HCT116 (cell line): ENCODE results near the gene SKIC8. TPM values are rescaled to one million over a fixed set of nuclear protein-coding genes. Genes with fewer than 3 reads are reported as not detected.

Experiments used
- ATAC-seq: fragments of 200-7000 bp; cut with Tn5 transposase; 2 replicates; pipeline ENCODE4 v1.9.1; 2020; ENCODE audit warnings: mild to moderate bottlenecking, moderate library complexity
- BruUV-seq: library from RNA; stranded (reverse); fragments of 400-500 nt; replicated peaks from 2 replicates; lab custom pipeline; 2021; lab: Mats Ljungman, UMichigan
- CTCF ChIA-PET: fragments of 300-600 bp; sonication (Branson Sonifier 250); formaldehyde crosslinking; loops from one replicate; lab custom pipeline; 2021; ENCODE audit warnings: antibody characterized with exemption; lab: Charles Lee
- POLR2A ChIA-PET: fragments of 300-600, 350-600 bp; sonication (Branson Sonifier 250); formaldehyde crosslinking; loops from one replicate; lab custom pipeline; 2021; ENCODE audit warnings: antibody characterized with exemption; lab: Charles Lee
- RAD21 ChIA-PET, 2 experiments: fragments of 300-600 bp; sonication (Branson Sonifier 250); formaldehyde crosslinking; loops; one replicate each; lab custom pipeline; 2023; ENCODE audit warnings: low total read pairs in 2 of 2; ENCODE audit not compliant: uncharacterized antibody in 2 of 2, unreplicated experiment in 2 of 2, low non-redundant PET in 1 of 2; lab: Charles Lee
- DNase-seq: peaks from one replicate; pipeline ENCODE4 v3.0.0-alpha.2; 2010; ENCODE audit warnings: low read depth, low spot score
- H2AFZ ChIP-seq: fragments of 200-600 bp; shearing (Covaris generic), sonication (generic); 2 replicates; pipeline ENCODE4 v1.6.1; 2017; ENCODE audit warnings: low read depth, mixed run types, mixed read lengths, antibody characterized with exemption, low read length; ENCODE audit not compliant: poor library complexity, severe bottlenecking
- H3K27ac ChIP-seq: 2 replicates; pipeline ENCODE4 v1.5.1; 2012; ENCODE audit warnings: low read depth, low read length
- H3K27me3 ChIP-seq: fragments of 200-600 bp; sonication (generic); 2 replicates; pipeline ENCODE4 v1.6.1; 2016; ENCODE audit warnings: mixed run types, low read length, mixed read lengths; ENCODE audit not compliant: insufficient read depth
- H3K36me3 ChIP-seq, 2 experiments: fragments of 200-500 bp in 1 of 2; fragments of 200-600 bp in 1 of 2; sonication (Bioruptor generic) in 1 of 2; sonication (generic) in 1 of 2; 2 replicates each; pipeline versions ENCODE4 v1.5.1 to v1.6.1; 2014 to 2016; ENCODE audit warnings: low read length in 2 of 2, inconsistent platforms in 1 of 2, mixed read lengths in 1 of 2, mixed run types in 1 of 2; ENCODE audit not compliant: insufficient read depth in 2 of 2, control insufficient read depth in 1 of 2
- H3K4me1 ChIP-seq, 2 experiments: fragments of 200-600 bp in 1 of 2; sonication (generic) in 1 of 2; 2 replicates each; pipeline versions ENCODE4 v1.5.1 to v1.6.1; 2012 to 2017; ENCODE audit warnings: low read length in 2 of 2, inconsistent platforms in 1 of 2, mild to moderate bottlenecking in 1 of 2, mixed read lengths in 1 of 2, mixed run types in 1 of 2, moderate library complexity in 1 of 2; ENCODE audit not compliant: insufficient read depth in 2 of 2, control insufficient read depth in 1 of 2
- H3K4me2 ChIP-seq: fragments of 200-600 bp; sonication (generic); 2 replicates; pipeline ENCODE4 v1.6.1; 2017; ENCODE audit warnings: mixed run types, low read length, mixed read lengths
- H3K4me3 ChIP-seq, 2 experiments: fragments of 200-600 bp in 1 of 2; sonication (generic) in 1 of 2; replicated peaks in 1 of 2; 2 replicates each; pipeline ENCODE4 v1.5.1; 2011 to 2016; ENCODE audit warnings: low read length in 2 of 2, control low read depth in 1 of 2, low read depth in 1 of 2, mild to moderate bottlenecking in 1 of 2, mixed read lengths in 1 of 2, mixed run types in 1 of 2
- H3K79me2 ChIP-seq: fragments of 200-600 bp; sonication (generic); 2 replicates; pipeline ENCODE4 v1.6.1; 2017; ENCODE audit warnings: mild to moderate bottlenecking, mixed run types, low read length, moderate library complexity, mixed read lengths; ENCODE audit not compliant: insufficient read depth
- H3K9ac ChIP-seq: fragments of 200-600 bp; sonication (generic); 2 replicates; pipeline ENCODE4 v1.6.1; 2016; ENCODE audit warnings: low read length, mixed read lengths
- H3K9me2 ChIP-seq: fragments of 200-600 bp; sonication (generic), shearing (Covaris generic); 2 replicates; pipeline ENCODE4 v1.6.1; 2017; ENCODE audit warnings: mixed run types, mild to moderate bottlenecking, moderate library complexity; ENCODE audit not compliant: insufficient read depth
- H3K9me3 ChIP-seq, 2 experiments: fragments of 200-500 bp in 1 of 2; fragments of 200-600 bp in 1 of 2; sonication (Bioruptor generic) in 1 of 2; sonication (generic) in 1 of 2; 2 replicates each; pipeline ENCODE4 v1.6.1; 2014 to 2017; ENCODE audit warnings: low read length in 2 of 2, mixed read lengths in 2 of 2, inconsistent platforms in 1 of 2, low read depth in 1 of 2, mild to moderate bottlenecking in 1 of 2, mixed run types in 1 of 2, moderate library complexity in 1 of 2; ENCODE audit not compliant: control insufficient read depth in 1 of 2, insufficient read depth in 1 of 2
- H4K20me1 ChIP-seq: fragments of 200-600 bp; sonication (generic), shearing (Covaris generic); 2 replicates; pipeline ENCODE4 v1.6.1; 2017; ENCODE audit warnings: mixed run types, mild to moderate bottlenecking, moderate library complexity; ENCODE audit not compliant: insufficient read depth
- ATF3 ChIP-seq: IDR thresholded peaks from 2 replicates; pipeline ENCODE4 v1.6.1; 2012
- CBX3 ChIP-seq: IDR thresholded peaks from 2 replicates; pipeline ENCODE4 v1.6.1; 2012; ENCODE audit warnings: low read depth
- CEBPB ChIP-seq: IDR thresholded peaks from 2 replicates; pipeline ENCODE4 v1.6.1; 2012; ENCODE audit warnings: low read depth
- CTCF ChIP-seq, 3 experiments: fragments of 200-600 bp in 1 of 3; sonication (generic) in 1 of 3; IDR thresholded peaks in 2 of 3; conservative IDR thresholded peaks in 1 of 3; 2 replicates each; pipeline ENCODE4 v1.5.1; 2012 to 2017; ENCODE audit warnings: low read depth in 2 of 3, low read length in 2 of 3, antibody characterized with exemption in 1 of 3, borderline replicate concordance in 1 of 3, control low read depth in 1 of 3, mild to moderate bottlenecking in 1 of 3, mixed read lengths in 1 of 3, mixed run types in 1 of 3, moderate library complexity in 1 of 3; ENCODE audit not compliant: insufficient read depth in 1 of 3
- ELF1 ChIP-seq: IDR thresholded peaks from 2 replicates; pipeline ENCODE4 v1.6.1; 2012; ENCODE audit warnings: low read depth, borderline replicate concordance
- EZH2 ChIP-seq: fragments of 200-600 bp; sonication (generic); IDR thresholded peaks from 2 replicates; pipeline ENCODE4 v1.6.1; 2017; ENCODE audit warnings: antibody characterized with exemption, mixed run types
- EZH2phosphoT487 ChIP-seq: fragments of 200-600 bp; IDR thresholded peaks from 2 replicates; pipeline ENCODE4 v1.6.1; 2018; ENCODE audit warnings: antibody characterized with exemption, borderline replicate concordance
- FOSL1 ChIP-seq: IDR thresholded peaks from 2 replicates; pipeline ENCODE4 v1.6.1; 2012; ENCODE audit warnings: low read depth
- JUND ChIP-seq: IDR thresholded peaks from 2 replicates; pipeline ENCODE4 v1.6.1; 2012
- POLR2A ChIP-seq: IDR thresholded peaks from 2 replicates; pipeline ENCODE4 v1.7.0; 2011; ENCODE audit warnings: borderline replicate concordance; ENCODE audit not compliant: insufficient read depth, insufficient read length; ENCODE audit errors: extremely low read depth
- POLR2AphosphoS5 ChIP-seq: IDR thresholded peaks from 2 replicates; pipeline ENCODE4 v1.6.1; 2011; ENCODE audit warnings: mild to moderate bottlenecking, low read depth, low read length, moderate library complexity
- SIN3A ChIP-seq: IDR thresholded peaks from 2 replicates; pipeline ENCODE4 v1.6.1; 2012; ENCODE audit warnings: low read depth
- YY1 ChIP-seq: IDR thresholded peaks from 2 replicates; pipeline ENCODE4 v1.6.1; 2011; ENCODE audit warnings: low read length, low read depth, moderate library complexity, mild to moderate bottlenecking; ENCODE audit not compliant: insufficient replicate concordance; ENCODE audit errors: extremely low read depth
- ZBTB33 ChIP-seq: IDR thresholded peaks from 2 replicates; pipeline ENCODE4 v1.6.1; 2011; ENCODE audit warnings: mild to moderate bottlenecking, low read length, moderate library complexity; ENCODE audit not compliant: insufficient replicate concordance; ENCODE audit errors: extremely low read depth
- ZFX ChIP-seq: fragments of 450-650 bp; IDR thresholded peaks from 2 replicates; pipeline ENCODE4 v1.6.1; 2017
- intact Hi-C: fragments of 100-400 bp; cut with micrococcal nuclease; formaldehyde crosslinking; loops from 2 replicates; pipeline ENCODE4 v1.10.0; 2022
- total RNA-seq: library from RNA; stranded (reverse); gene quantifications from one replicate; pipeline ENCODE4 v1.2.1, GENCODE V29; 2021; ENCODE audit not compliant: unreplicated experiment

The SKIC8 gene
- total RNA-seq, 1 experiment from 2014 or later: 57.1 TPM

- Histone ChIP-seq H2AFZ (no peak overlapping the region), H3K79me2 (no peaks in the 10 kb centered on the region), H3K27ac (no peak overlapping the region), H3K4me1 (no peaks in the 10 kb centered on the region), H3K27me3 (peaks cover 8% of the 10 kb centered on the region; the same call in 1 of the 2 replicates), H3K36me3 (no peaks in the 10 kb centered on the region), H3K4me3 (no peak overlapping the region), H3K9ac (no peak overlapping the region), H3K4me2 (no peak overlapping the region), H3K9me3 (no peaks in the 10 kb centered on the region), H4K20me1 (no peaks in the 10 kb centered on the region), H3K9me2 (no peaks in the 10 kb centered on the region)
- no TSS peak for BruUV-seq
- ChIA-PET RAD21 (no interaction called here), POLR2A (no interaction called here), CTCF (no interaction called here)
- no peak for TF ChIP-seq ZFX
- no peak for TF ChIP-seq POLR2A
- TF ChIP-seq ATF3: no peak
- TF ChIP-seq YY1: no peak
- no peak for TF ChIP-seq EZH2
- TF ChIP-seq POLR2AphosphoS5: no peak
- TF ChIP-seq CEBPB: no peak
- no peak for TF ChIP-seq ZBTB33
- TF ChIP-seq FOSL1: no peak
- no peak for TF ChIP-seq CTCF (IDR thresholded peaks at IDR 0.05 in 2 of 3, conservative IDR thresholded peaks at IDR 0.05 in 1 of 3; ENCODE audit: borderline replicate concordance in 1 of 3, insufficient read depth in 1 of 3, low read depth in 2 of 3, low read length in 2 of 3)
- no peak for TF ChIP-seq JUND
- TF ChIP-seq SIN3A: no peak
- no peak for TF ChIP-seq CBX3
- TF ChIP-seq ELF1: no peak
- TF ChIP-seq EZH2phosphoT487: no peak
- intact Hi-C loops: no loop called here
- ATAC-seq (no peak), DNase-seq (no peak)
These were observed 39.4 kb upstream of the SKIC8 start for GRCh38 chr15:78338781-78339180.
